D721Med (cell line): ENCODE data around the gene L3MBTL3.
"Not testable (repeated sequence)": the region's sequence is repeated elsewhere in the genome, so short reads cannot be mapped to it uniquely, and the experiment has no call there.

Experiments
- DNase-seq: peaks from one replicate; pipeline ENCODE4 v3.0.0; 2011; ENCODE audit warnings: low spot score; ENCODE audit not compliant: insufficient read length
- FAIRE-seq: peaks from 2 replicates; lab custom pipeline; 2011; peaks lifted over from hg19 to GRCh38; lab: Jason Lieb, UNC
- TF ChIP-seq, protein P1 (sequence below): IDR thresholded peaks from 2 replicates; pipeline ENCODE4 v1.5.1; 2012; ENCODE audit warnings: mild to moderate bottlenecking, control low read depth; ENCODE audit not compliant: insufficient read depth; ENCODE audit errors: missing control alignments

The L3MBTL3 gene

DNA sequence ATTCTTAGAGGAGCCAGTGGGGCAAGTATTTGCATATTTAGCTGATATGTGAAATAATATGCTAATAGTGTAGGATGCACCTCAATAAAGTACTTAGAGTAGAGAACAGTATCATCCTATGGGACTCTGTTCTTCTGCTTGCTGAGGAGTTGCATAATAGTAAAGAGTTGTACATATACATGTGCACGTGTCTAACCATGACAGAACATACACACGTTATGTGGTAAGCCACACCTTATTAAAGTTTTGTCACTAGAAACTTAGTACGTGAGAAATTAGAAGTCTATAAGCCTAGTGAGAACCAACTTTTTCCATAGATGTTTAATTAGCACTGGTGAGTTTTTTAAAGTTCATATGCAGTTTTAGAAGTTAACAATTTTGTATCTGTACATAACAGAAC, 80.7 kb downstream of the L3MBTL3 start:
- FAIRE-seq (no peak), DNase-seq (no peak)
- TF ChIP-seq, protein P1, sequence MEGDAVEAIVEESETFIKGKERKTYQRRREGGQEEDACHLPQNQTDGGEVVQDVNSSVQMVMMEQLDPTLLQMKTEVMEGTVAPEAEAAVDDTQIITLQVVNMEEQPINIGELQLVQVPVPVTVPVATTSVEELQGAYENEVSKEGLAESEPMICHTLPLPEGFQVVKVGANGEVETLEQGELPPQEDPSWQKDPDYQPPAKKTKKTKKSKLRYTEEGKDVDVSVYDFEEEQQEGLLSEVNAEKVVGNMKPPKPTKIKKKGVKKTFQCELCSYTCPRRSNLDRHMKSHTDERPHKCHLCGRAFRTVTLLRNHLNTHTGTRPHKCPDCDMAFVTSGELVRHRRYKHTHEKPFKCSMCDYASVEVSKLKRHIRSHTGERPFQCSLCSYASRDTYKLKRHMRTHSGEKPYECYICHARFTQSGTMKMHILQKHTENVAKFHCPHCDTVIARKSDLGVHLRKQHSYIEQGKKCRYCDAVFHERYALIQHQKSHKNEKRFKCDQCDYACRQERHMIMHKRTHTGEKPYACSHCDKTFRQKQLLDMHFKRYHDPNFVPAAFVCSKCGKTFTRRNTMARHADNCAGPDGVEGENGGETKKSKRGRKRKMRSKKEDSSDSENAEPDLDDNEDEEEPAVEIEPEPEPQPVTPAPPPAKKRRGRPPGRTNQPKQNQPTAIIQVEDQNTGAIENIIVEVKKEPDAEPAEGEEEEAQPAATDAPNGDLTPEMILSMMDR = no peak

GRCh38 chr6:130105996-130106704, 87.8 kb downstream of the L3MBTL3 start:
- FAIRE-seq (no peak), DNase-seq (no peak)
- TF ChIP-seq, protein P1 = no peak

GRCh38 chr6:130107710-130108109, 89.3 kb downstream of the L3MBTL3 start:
- FAIRE-seq = no peak
- DNase-seq = no peak
- TF ChIP-seq, protein P1 = no peak

GRCh38 chr6:130111031-130111430, 92.7 kb downstream of the L3MBTL3 start:
- TF ChIP-seq, protein P1 = no peak
- no peak for FAIRE-seq

DNA sequence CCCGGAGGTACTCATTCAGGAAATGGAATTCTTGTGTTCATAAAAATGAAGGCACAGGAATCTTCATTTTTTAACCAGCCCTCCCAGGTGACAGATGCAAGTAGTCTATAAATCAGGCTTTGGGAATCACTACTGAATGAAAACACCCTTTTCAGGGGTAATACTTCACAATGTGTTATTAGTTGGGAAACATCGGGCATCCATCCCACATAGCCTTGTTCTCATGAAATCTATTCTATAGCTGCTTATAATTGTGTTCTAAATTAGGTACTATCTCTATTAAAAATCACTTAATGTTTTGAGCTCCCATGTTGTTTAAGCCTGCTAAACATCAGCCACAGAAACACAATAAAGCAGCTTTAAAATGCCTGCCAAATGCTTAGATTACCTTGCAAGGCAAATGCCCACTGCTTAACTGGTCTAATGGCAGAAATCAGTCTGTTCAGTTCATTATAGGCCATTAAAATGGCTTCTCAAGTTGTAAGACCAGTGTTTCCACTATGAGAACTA, 94.9 kb downstream of the L3MBTL3 start:
- peak; percentile 55 for FAIRE-seq
- no peak for DNase-seq
- TF ChIP-seq, protein P1 = no peak

More at GRCh38 chr6:130111031-130111430, 92.7 kb downstream of the L3MBTL3 start:
- DNase-seq = no peak

DNA sequence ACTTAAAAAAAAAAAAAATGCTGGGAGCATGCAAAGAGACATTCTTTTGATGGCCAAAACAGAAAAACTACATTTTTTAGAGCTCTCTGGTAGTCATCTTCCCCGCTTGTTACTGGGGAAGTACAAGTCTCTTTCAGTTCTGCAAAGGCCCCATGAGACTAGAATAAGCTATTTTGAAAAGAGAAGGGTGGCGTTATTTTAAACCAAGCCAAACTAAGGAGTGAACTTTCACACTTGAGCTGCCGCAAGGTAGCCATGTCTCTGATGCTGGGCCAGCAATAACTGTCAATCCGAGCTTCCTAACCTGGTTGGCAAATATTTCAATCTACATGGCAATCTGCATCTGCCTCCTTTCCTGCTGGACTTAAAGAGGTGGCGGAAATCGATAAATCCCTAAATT, 96.7 kb downstream of the L3MBTL3 start:
- TF ChIP-seq, protein P1 = no peak
- FAIRE-seq (no peak), DNase-seq (no peak)

DNA sequence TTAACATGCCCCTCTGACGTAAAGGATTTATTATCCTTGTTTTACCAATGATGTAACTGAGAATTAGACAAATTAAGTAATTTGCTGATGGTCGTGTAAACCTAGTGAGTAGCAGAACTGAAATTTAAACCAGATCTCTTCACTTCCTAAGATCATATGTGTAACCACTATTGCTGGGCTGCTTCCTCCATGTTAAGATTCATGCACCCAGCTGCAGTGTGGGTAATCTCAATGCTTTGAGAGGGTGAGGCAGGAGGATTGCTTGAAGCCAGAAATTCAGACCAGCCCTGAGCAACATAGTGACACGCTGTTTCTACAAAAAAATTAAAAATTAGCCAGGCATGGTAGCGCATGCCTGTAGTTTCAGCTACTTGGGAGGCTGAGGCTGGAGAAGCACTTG, 97.9 kb downstream of the L3MBTL3 start:
- no peak for FAIRE-seq

GRCh38 chr6:130117187-130117701, 98.9 kb downstream of the L3MBTL3 start:
- not testable (repeated sequence) for FAIRE-seq, DNase-seq

More for the DNA sequence above, 97.9 kb downstream of the L3MBTL3 start:
- DNase-seq = no peak
- TF ChIP-seq, protein P1 = no peak
